Neuronal stem cell (in vitro differentiated cells): ENCODE measurements around the gene EHBP1L1.

Experiments used
- DNase-seq: peaks from one replicate; pipeline ENCODE4 v3.0.0-alpha.2; 2013; ENCODE audit warnings: low spot score
- H2AFZ ChIP-seq: one replicate; pipeline ENCODE4 v1.6.1; 2013; ENCODE audit warnings: mild to moderate bottlenecking, low read length, inconsistent platforms
- H2AK5ac ChIP-seq: 2 replicates; pipeline ENCODE4 v1.6.1; 2013; ENCODE audit warnings: low read depth, mild to moderate bottlenecking, inconsistent platforms, low read length, moderate library complexity, mixed read lengths
- H2BK120ac ChIP-seq: 2 replicates; pipeline ENCODE4 v1.6.1; 2013; ENCODE audit warnings: low read depth, mild to moderate bottlenecking, inconsistent platforms, low read length, moderate library complexity, mixed read lengths
- H2BK12ac ChIP-seq: one replicate; pipeline ENCODE4 v1.6.1; 2013; ENCODE audit warnings: low read length, inconsistent platforms
- H2BK15ac ChIP-seq: 2 replicates; pipeline ENCODE4 v1.6.1; 2013; ENCODE audit warnings: mild to moderate bottlenecking, low read length, inconsistent platforms, mixed read lengths
- H2BK5ac ChIP-seq: one replicate; pipeline ENCODE4 v1.6.1; 2013; ENCODE audit warnings: inconsistent platforms, mild to moderate bottlenecking, low read length, moderate library complexity
- H3K14ac ChIP-seq: one replicate; pipeline ENCODE4 v1.6.1; 2013; ENCODE audit warnings: low read length, inconsistent platforms
- H3K18ac ChIP-seq: 2 replicates; pipeline ENCODE4 v1.6.1; 2013; ENCODE audit warnings: low read length, inconsistent platforms
- H3K23ac ChIP-seq: 2 replicates; pipeline ENCODE4 v1.6.1; 2013; ENCODE audit warnings: low read depth, mild to moderate bottlenecking, mixed read lengths, low read length, inconsistent platforms; ENCODE audit not compliant: poor library complexity
- H3K27ac ChIP-seq: replicated peaks from 3 replicates; pipeline ENCODE4 v1.5.1; 2013; ENCODE audit warnings: low read length, inconsistent platforms
- H3K27me3 ChIP-seq, 3 experiments: 2 replicates each; pipeline ENCODE4 v1.6.1; 2013; ENCODE audit warnings: low read length in 3 of 3, mild to moderate bottlenecking in 2 of 3, inconsistent platforms in 1 of 3, low read depth in 1 of 3, mixed read lengths in 1 of 3, moderate library complexity in 1 of 3; ENCODE audit not compliant: control insufficient read depth in 3 of 3, insufficient read depth in 3 of 3
- H3K36me3 ChIP-seq, 2 donors: replicated peaks in 1 of 2; 2 replicates each; pipeline ENCODE4 v1.6.1; 2013; ENCODE audit warnings: low read length in 2 of 2; ENCODE audit not compliant: control insufficient read depth in 2 of 2, insufficient read depth in 2 of 2
- H3K4ac ChIP-seq: 2 replicates; pipeline ENCODE4 v1.6.1; 2013; ENCODE audit warnings: inconsistent platforms, mild to moderate bottlenecking, low read length, moderate library complexity
- H3K4me1 ChIP-seq, 2 donors: 1 replicate in 1 of 2; 2 replicates in 1 of 2; pipeline ENCODE4 v1.6.1; 2013; ENCODE audit warnings: low read length in 2 of 2, low read depth in 1 of 2; ENCODE audit not compliant: control insufficient read depth in 2 of 2, insufficient read depth in 1 of 2
- H3K4me2 ChIP-seq: one replicate; pipeline ENCODE4 v1.6.1; 2013; ENCODE audit warnings: mild to moderate bottlenecking, low read length, inconsistent platforms; ENCODE audit not compliant: insufficient read depth, poor library complexity, severe bottlenecking
- H3K4me3 ChIP-seq, 2 donors: 2 replicates each; pipeline ENCODE4 v1.5.1; 2013; ENCODE audit warnings: low read length in 2 of 2, mild to moderate bottlenecking in 2 of 2, inconsistent platforms in 1 of 2, moderate library complexity in 1 of 2
- H3K79me1 ChIP-seq: one replicate; pipeline ENCODE4 v1.6.1; 2013; ENCODE audit warnings: low read depth, mild to moderate bottlenecking, inconsistent platforms, low read length, moderate library complexity
- H3K9ac ChIP-seq: one replicate; pipeline ENCODE4 v1.6.1; 2013; ENCODE audit warnings: mild to moderate bottlenecking, low read depth, low read length, inconsistent platforms; ENCODE audit not compliant: poor library complexity
- H3K9me3 ChIP-seq, 2 donors: replicated peaks in 1 of 2; 2 replicates each; pipeline versions ENCODE3 to v1.6.1; 2013; ENCODE audit warnings: low read length in 2 of 2, mild to moderate bottlenecking in 2 of 2, inconsistent platforms in 1 of 2, low read depth in 1 of 2, mixed read lengths in 1 of 2, moderate library complexity in 1 of 2; ENCODE audit not compliant: control insufficient read depth in 2 of 2, insufficient read depth in 1 of 2
- H4K8ac ChIP-seq: one replicate; pipeline ENCODE4 v1.6.1; 2013; ENCODE audit warnings: low read depth, mild to moderate bottlenecking, inconsistent platforms, low read length, moderate library complexity
- H4K91ac ChIP-seq: one replicate; pipeline ENCODE4 v1.6.1; 2013; ENCODE audit warnings: low read length, low read depth, mild to moderate bottlenecking, inconsistent platforms; ENCODE audit not compliant: poor library complexity
- WGBS, 2 donors: extraction: QIAGEN DNeasy Blood & Tissue Kit; methylation state at CpG; one replicate each; pipeline ENCODE4 v1.1.7; 2013; ENCODE audit warnings: missing lambda C conversion rate in 2 of 2, mixed read lengths in 1 of 2; ENCODE audit not compliant: insufficient read length in 2 of 2, insufficient replicate concordance in 1 of 2; ENCODE audit errors: extremely low coverage in 2 of 2; 5-methylcytosine and 5-hydroxymethylcytosine counted together

The EHBP1L1 gene

GRCh38 chr11:65621460-65621859 is 45.6 kb downstream of the EHBP1L1 start:
- Histone ChIP-seq H3K9me3 (peaks cover 0 to 2% of the 10 kb centered on the region in 2 donors), H2AK5ac (no peak overlapping the region), H3K27me3 (peaks cover 0 to 1% (median 0%) of the 10 kb centered on the region in 3 experiments), H3K79me1 (peaks cover 18% of the 10 kb centered on the region), H4K8ac (no peak overlapping the region), H2AFZ (no peak overlapping the region), H3K18ac (no peak overlapping the region), H3K4ac (no peak overlapping the region), H2BK15ac (no peak overlapping the region), H3K9ac (peak overlapping the region; percentile 70), H3K4me2 (no peak overlapping the region), H3K36me3 (peaks cover 45 to 93% of the 10 kb centered on the region in 2 donors), H3K14ac (no peak overlapping the region), H3K4me1 (peaks cover 4% of the 10 kb centered on the region in 2 donors), H2BK5ac (no peak overlapping the region), H3K23ac (no peak overlapping the region), H2BK12ac (no peak overlapping the region), H3K4me3 (no peak overlapping the region), H4K91ac (no peak overlapping the region), H3K27ac (no peak overlapping the region), H2BK120ac (no peak overlapping the region)
- no CpG with 5 or more reads among the region's 14 CpGs for WGBS, 2 donors
- DNase-seq, result no peak

- Histone ChIP-seq H2BK5ac (no peak overlapping the region), H3K9me3 (peaks cover 0 to 2% of the 10 kb centered on the region in 2 donors), H3K23ac (no peak overlapping the region), H3K27me3 (peaks cover 0 to 1% (median 0%) of the 10 kb centered on the region in 3 experiments), H3K18ac (no peak overlapping the region), H3K4ac (no peak overlapping the region), H4K91ac (no peak overlapping the region), H2BK12ac (no peak overlapping the region), H3K4me1 (no peaks in the 10 kb centered on the region), H4K8ac (peak overlapping the region; percentile 17), H3K9ac (peak overlapping the region; percentile 21), H2BK15ac (no peak overlapping the region), H3K14ac (peak overlapping the region; percentile 56), H3K79me1 (peaks cover 14% of the 10 kb centered on the region), H2BK120ac (no peak overlapping the region), H3K27ac (no peak overlapping the region), H2AK5ac (no peak overlapping the region), H2AFZ (no peak overlapping the region), H3K4me3 (no peak overlapping the region), H3K36me3 (peaks cover 50 to 93% of the 10 kb centered on the region in 2 donors), H3K4me2 (no peak overlapping the region)
- no peak for DNase-seq
- no CpG with 5 or more reads among the region's 16 CpGs for WGBS, 2 donors
Observed at GRCh38 chr11:65622011-65622410, 46.2 kb downstream of the EHBP1L1 start.

GRCh38 chr11:65623177-65623576 is 47.3 kb downstream of the EHBP1L1 start:
- Histone ChIP-seq H3K9ac (no peak overlapping the region), H4K8ac (no peak overlapping the region), H3K18ac (no peak overlapping the region), H2BK15ac (no peak overlapping the region), H3K4me3 (no peak overlapping the region), H3K27me3 (peaks cover 0 to 1% (median 0%) of the 10 kb centered on the region in 3 experiments), H4K91ac (no peak overlapping the region), H2BK5ac (no peak overlapping the region), H3K9me3 (peaks cover 0 to 2% of the 10 kb centered on the region in 2 donors), H3K36me3 (peaks cover 53 to 93% of the 10 kb centered on the region in 2 donors), H2AK5ac (no peak overlapping the region), H2AFZ (no peak overlapping the region), H3K4me1 (no peaks in the 10 kb centered on the region), H3K14ac (no peak overlapping the region), H3K79me1 (peaks cover 14% of the 10 kb centered on the region), H3K27ac (no peak overlapping the region), H2BK12ac (no peak overlapping the region), H3K4ac (no peak overlapping the region), H2BK120ac (no peak overlapping the region), H3K4me2 (no peak overlapping the region), H3K23ac (no peak overlapping the region)
- no peak for DNase-seq
- WGBS, 2 donors, result no CpG with 5 or more reads among the region's 14 CpGs

GRCh38 chr11:65623852-65624616 is 48.2 kb downstream of the EHBP1L1 start:
- no peak overlapping the region for H4K91ac ChIP-seq
- no peaks in the 10 kb centered on the region for H3K4me1 ChIP-seq
- no peak overlapping the region for H3K27ac ChIP-seq
- WGBS, 2 donors, result no CpG with 5 or more reads among the region's 25 CpGs
- H3K4me2 ChIP-seq, result no peak overlapping the region
- H2AFZ ChIP-seq, result no peak overlapping the region
- no peak overlapping the region for H3K23ac ChIP-seq
- no peak overlapping the region for H3K4me3 ChIP-seq
- peaks cover 8% of the 10 kb centered on the region for H3K79me1 ChIP-seq
- peaks cover 0 to 1% (median 0%) of the 10 kb centered on the region in 3 experiments for H3K27me3 ChIP-seq
- H3K18ac ChIP-seq, result no peak overlapping the region
- H2BK120ac ChIP-seq, result no peak overlapping the region
- no peak for DNase-seq
- no peak overlapping the region for H3K9ac ChIP-seq
- no peak overlapping the region for H2BK15ac ChIP-seq
- peaks cover 50 to 93% of the 10 kb centered on the region in 2 donors for H3K36me3 ChIP-seq
- peak overlapping the region; percentile 39 for H2BK5ac ChIP-seq
- H3K4ac ChIP-seq, result no peak overlapping the region
- H2BK12ac ChIP-seq, result no peak overlapping the region
- no peak overlapping the region for H3K14ac ChIP-seq
- H4K8ac ChIP-seq, result no peak overlapping the region
- no peak overlapping the region for H2AK5ac ChIP-seq
- H3K9me3 ChIP-seq, result peaks cover 0 to 2% of the 10 kb centered on the region in 2 donors
